Right forelimb (tissue), 1 donor: Measurements from ENCODE around the gene CLEC2D.
"Not testable (repeated sequence)": the region's sequence is repeated elsewhere in the genome, so short reads cannot be mapped to it uniquely, and the experiment has no call there.

ENCODE experiments used
- DNase-seq: peaks from one replicate; pipeline ENCODE4 v3.0.0-alpha.2; 2018

CLEC2D gene

GRCh38 chr12:9669534-9669933 lies at the start of gene CLEC2D:
TSS of gene CLEC2D (plus strand) at chr12:9669713. CDS start at chr12:9669735, 22 bp downstream.
- DNase-seq = no peak

GRCh38 chr12:9625019-9625418 lies 44.5 kb upstream of the CLEC2D start:
- no peak for DNase-seq

- no peak for DNase-seq
These were observed 43.2 kb upstream of the CLEC2D start for GRCh38 chr12:9626291-9626690.

GRCh38 chr12:9626821-9627220 lies 42.7 kb upstream of the CLEC2D start:
- no peak for DNase-seq

GRCh38 chr12:9632766-9633165 lies 36.7 kb upstream of the CLEC2D start:
- no peak for DNase-seq

- DNase-seq = no peak
These were observed 35.2 kb upstream of the CLEC2D start for GRCh38 chr12:9634177-9634803.

GRCh38 chr12:9634969-9635754 lies 34.4 kb upstream of the CLEC2D start:
- DNase-seq = no peak

GRCh38 chr12:9636150-9636850 lies 33.2 kb upstream of the CLEC2D start:
- no peak for DNase-seq

- DNase-seq = no peak
These were observed 32.7 kb upstream of the CLEC2D start for GRCh38 chr12:9636851-9637206.

GRCh38 chr12:9640024-9640423 lies 29.5 kb upstream of the CLEC2D start:
- DNase-seq = no peak

GRCh38 chr12:9642606-9643265 lies 26.8 kb upstream of the CLEC2D start:
- DNase-seq = no peak

- no peak for DNase-seq
These were observed 26.2 kb upstream of the CLEC2D start for GRCh38 chr12:9643266-9643660.

GRCh38 chr12:9644985-9645551 lies 24.4 kb upstream of the CLEC2D start:
- not testable (repeated sequence) for DNase-seq

- peak; percentile 48 for DNase-seq
These were observed 22.4 kb upstream of the CLEC2D start for GRCh38 chr12:9646794-9647781.

- peak; percentile 90 for DNase-seq
These were observed 21.4 kb upstream of the CLEC2D start for GRCh38 chr12:9647825-9648700.

GRCh38 chr12:9648701-9649531 lies 20.6 kb upstream of the CLEC2D start:
- no peak for DNase-seq

GRCh38 chr12:9649532-9649940 lies 20.0 kb upstream of the CLEC2D start:
- no peak for DNase-seq

- DNase-seq = no peak
These were observed 19.3 kb upstream of the CLEC2D start for GRCh38 chr12:9650151-9650576.

- no peak for DNase-seq
These were observed 18.2 kb upstream of the CLEC2D start for GRCh38 chr12:9651265-9651729.

GRCh38 chr12:9660046-9660445 lies 9.5 kb upstream of the CLEC2D start:
- no peak for DNase-seq
